ENCODE data around the gene RSPO1.
A peak's percentile ranks its signal among the peaks of the same experiment; 100 is the strongest.
"Not testable (repeated sequence)": the region's sequence is repeated elsewhere in the genome, so short reads cannot be mapped to it uniquely, and the experiment has no call there.

RSPO1 gene

GRCh38 chr1:37634244-37634991, at the start of gene RSPO1:
RSPO1 (minus strand) TSS chr1:37634892; CDS start chr1:37629661, 5,231 bp downstream.
- DNase-seq, result no peak

- DNase-seq, result not testable (repeated sequence)
Measured at GRCh38 chr1:37684182-37684581, 49.5 kb upstream of the RSPO1 start.

- DNase-seq, result peak; percentile 81
Measured at GRCh38 chr1:37682334-37682987, 47.8 kb upstream of the RSPO1 start.

GRCh38 chr1:37680933-37681332, 46.2 kb upstream of the RSPO1 start:
- no peak for DNase-seq

GRCh38 chr1:37677808-37678207, 43.1 kb upstream of the RSPO1 start:
- DNase-seq, result no peak

- DNase-seq, result no peak
Measured at GRCh38 chr1:37677143-37677439, 42.4 kb upstream of the RSPO1 start.

- DNase-seq, result no peak
Measured at GRCh38 chr1:37676281-37677142, 41.8 kb upstream of the RSPO1 start.

GRCh38 chr1:37673920-37674319, 39.2 kb upstream of the RSPO1 start:
- peak; percentile 77 for DNase-seq

- no peak for DNase-seq
Measured at GRCh38 chr1:37672136-37672870, 37.6 kb upstream of the RSPO1 start.

- DNase-seq, result no peak
Measured at GRCh38 chr1:37671261-37671660, 36.6 kb upstream of the RSPO1 start.

GRCh38 chr1:37670133-37670532, 35.4 kb upstream of the RSPO1 start:
- no peak for DNase-seq

GRCh38 chr1:37667023-37667671, 32.5 kb upstream of the RSPO1 start:
- DNase-seq, result no peak

GRCh38 chr1:37666241-37666867, 31.7 kb upstream of the RSPO1 start:
- DNase-seq, result no peak

GRCh38 chr1:37663426-37664000, 28.8 kb upstream of the RSPO1 start:
- no peak for DNase-seq

- DNase-seq, result no peak
Measured at GRCh38 chr1:37662031-37662755, 27.5 kb upstream of the RSPO1 start.

- DNase-seq, result no peak
Measured at GRCh38 chr1:37661401-37661800, 26.7 kb upstream of the RSPO1 start.

- DNase-seq, result no peak
Measured at GRCh38 chr1:37660664-37661063, 26.0 kb upstream of the RSPO1 start.

- DNase-seq, result no peak
Measured at GRCh38 chr1:37658486-37658885, 23.8 kb upstream of the RSPO1 start.

GRCh38 chr1:37657620-37658412, 23.1 kb upstream of the RSPO1 start:
- DNase-seq, result no peak

- DNase-seq, result no peak
Measured at GRCh38 chr1:37656881-37657280, 22.2 kb upstream of the RSPO1 start.
